Endothelial cell (in vitro differentiated cells): ENCODE results near the gene KCNE4. TPM values are rescaled to one million over a fixed set of nuclear protein-coding genes. Genes with fewer than 3 reads are reported as not detected.
"Not testable (repeated sequence)": the region's sequence is repeated elsewhere in the genome, so short reads cannot be mapped to it uniquely, and the experiment has no call there.

Experiments used
- DNase-seq: peaks from one replicate; pipeline ENCODE4 v3.0.0; 2021; ENCODE audit warnings: low spot score
- H3K27ac Mint-ChIP-seq: one replicate; pipeline ENCODE4 v1.8.0; 2021; ENCODE audit warnings: mixed read lengths, inconsistent platforms; ENCODE audit not compliant: unreplicated experiment
- H3K27me3 Mint-ChIP-seq: one replicate; pipeline ENCODE4 v1.8.0; 2021; ENCODE audit warnings: mild to moderate bottlenecking, moderate library complexity, mixed read lengths, inconsistent platforms; ENCODE audit not compliant: unreplicated experiment
- H3K36me3 Mint-ChIP-seq: one replicate; pipeline ENCODE4 v1.8.0; 2021; ENCODE audit warnings: mild to moderate bottlenecking, low read depth, mixed read lengths, inconsistent platforms; ENCODE audit not compliant: unreplicated experiment
- H3K4me1 Mint-ChIP-seq: one replicate; pipeline ENCODE4 v1.8.0; 2021; ENCODE audit warnings: mild to moderate bottlenecking, mixed read lengths, inconsistent platforms; ENCODE audit not compliant: unreplicated experiment
- H3K4me3 Mint-ChIP-seq: one replicate; pipeline ENCODE4 v1.8.0; 2021; ENCODE audit warnings: mild to moderate bottlenecking, mixed read lengths, inconsistent platforms; ENCODE audit not compliant: unreplicated experiment
- H3K9me3 Mint-ChIP-seq: one replicate; pipeline ENCODE4 v1.8.0; 2021; ENCODE audit warnings: mixed read lengths, inconsistent platforms; ENCODE audit not compliant: unreplicated experiment
- total RNA-seq: library from RNA; stranded (reverse); fragmentation: NEBNext Ultra II Directional; extraction: Animal tissue kit (Norgen Biotek cat#: 25700); gene quantifications from one replicate; pipeline ENCODE4 v1.2.1, GENCODE V29; 2021; ENCODE audit not compliant: unreplicated experiment
- TF ChIP-seq, protein P1 (sequence below): fragments of 200-600 bp; sonication (generic); IDR thresholded peaks from one replicate; pipeline ENCODE4 v1.5.0; 2021; ENCODE audit warnings: antibody characterized with exemption; ENCODE audit not compliant: unreplicated experiment

The KCNE4 gene
- total RNA-seq, 1 donor from 2014 or later = 0.46 TPM

DNA sequence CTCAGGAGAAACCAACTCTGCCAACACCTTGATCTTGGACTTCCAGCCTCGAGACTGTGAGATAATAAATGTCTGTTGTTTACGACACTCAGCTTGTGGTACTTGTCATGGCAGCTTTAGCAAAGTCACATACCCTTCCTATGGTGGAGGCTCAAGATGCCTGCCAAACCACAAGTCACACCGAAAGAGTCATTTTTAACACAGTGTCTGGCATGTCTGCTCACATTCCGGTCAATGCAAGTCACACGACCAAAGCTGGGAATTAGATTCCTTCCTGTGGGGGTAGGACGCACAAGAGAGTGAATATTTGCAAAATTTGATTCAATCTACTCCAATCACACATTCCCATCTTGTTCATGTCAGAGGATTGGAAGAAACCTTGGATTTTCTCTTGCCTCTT is 24.6 kb downstream of the KCNE4 start:
- Mint-ChIP-seq H3K27me3 (no peaks in the 10 kb centered on the region), H3K4me3 (no peak overlapping the region), H3K4me1 (no peaks in the 10 kb centered on the region), H3K27ac (no peak overlapping the region), H3K36me3 (no peaks in the 10 kb centered on the region), H3K9me3 (no peaks in the 10 kb centered on the region)
- TF ChIP-seq, protein P1, sequence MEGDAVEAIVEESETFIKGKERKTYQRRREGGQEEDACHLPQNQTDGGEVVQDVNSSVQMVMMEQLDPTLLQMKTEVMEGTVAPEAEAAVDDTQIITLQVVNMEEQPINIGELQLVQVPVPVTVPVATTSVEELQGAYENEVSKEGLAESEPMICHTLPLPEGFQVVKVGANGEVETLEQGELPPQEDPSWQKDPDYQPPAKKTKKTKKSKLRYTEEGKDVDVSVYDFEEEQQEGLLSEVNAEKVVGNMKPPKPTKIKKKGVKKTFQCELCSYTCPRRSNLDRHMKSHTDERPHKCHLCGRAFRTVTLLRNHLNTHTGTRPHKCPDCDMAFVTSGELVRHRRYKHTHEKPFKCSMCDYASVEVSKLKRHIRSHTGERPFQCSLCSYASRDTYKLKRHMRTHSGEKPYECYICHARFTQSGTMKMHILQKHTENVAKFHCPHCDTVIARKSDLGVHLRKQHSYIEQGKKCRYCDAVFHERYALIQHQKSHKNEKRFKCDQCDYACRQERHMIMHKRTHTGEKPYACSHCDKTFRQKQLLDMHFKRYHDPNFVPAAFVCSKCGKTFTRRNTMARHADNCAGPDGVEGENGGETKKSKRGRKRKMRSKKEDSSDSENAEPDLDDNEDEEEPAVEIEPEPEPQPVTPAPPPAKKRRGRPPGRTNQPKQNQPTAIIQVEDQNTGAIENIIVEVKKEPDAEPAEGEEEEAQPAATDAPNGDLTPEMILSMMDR = no peak
- no peak for DNase-seq

GRCh38 chr2:223078482-223078881 is 26.5 kb downstream of the KCNE4 start:
- DNase-seq = no peak
- H3K27me3 Mint-ChIP-seq = no peaks in the 10 kb centered on the region
- no peaks in the 10 kb centered on the region for H3K9me3 Mint-ChIP-seq
- H3K27ac Mint-ChIP-seq = no peak overlapping the region
- no peak overlapping the region for H3K4me3 Mint-ChIP-seq
- TF ChIP-seq, protein P1 = no peak
- H3K36me3 Mint-ChIP-seq = no peaks in the 10 kb centered on the region
- peaks cover under 1% of the 10 kb centered on the region for H3K4me1 Mint-ChIP-seq

DNA sequence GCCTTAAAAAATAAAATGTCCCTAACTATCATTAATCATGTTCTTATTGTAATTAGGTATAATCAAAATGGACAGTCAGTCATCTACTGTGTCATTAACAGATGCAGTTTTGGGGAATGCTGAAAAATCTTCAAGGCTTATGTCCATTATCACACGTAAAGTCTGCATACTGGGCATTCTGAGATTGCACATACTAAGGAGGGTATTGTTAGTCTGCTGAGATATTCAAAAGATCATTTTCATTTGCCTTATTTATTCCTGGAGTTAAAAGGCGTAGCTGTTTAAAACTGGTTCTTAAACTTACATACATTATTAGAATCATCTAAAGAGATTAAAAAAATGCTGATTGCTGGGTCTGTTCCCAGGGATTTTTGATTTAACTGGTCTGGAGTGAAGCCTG is 27.4 kb downstream of the KCNE4 start:
- H3K27me3 Mint-ChIP-seq = no peaks in the 10 kb centered on the region
- no peak overlapping the region for H3K27ac Mint-ChIP-seq
- no peak for DNase-seq
- no peaks in the 10 kb centered on the region for H3K9me3 Mint-ChIP-seq
- no peak overlapping the region for H3K4me3 Mint-ChIP-seq
- no peaks in the 10 kb centered on the region for H3K36me3 Mint-ChIP-seq
- TF ChIP-seq, protein P1 = no peak
- peaks cover 3% of the 10 kb centered on the region for H3K4me1 Mint-ChIP-seq

GRCh38 chr2:223079925-223080324 is 27.9 kb downstream of the KCNE4 start:
- no peak overlapping the region for H3K4me3 Mint-ChIP-seq
- no peaks in the 10 kb centered on the region for H3K27me3 Mint-ChIP-seq
- H3K4me1 Mint-ChIP-seq = peaks cover 3% of the 10 kb centered on the region
- no peaks in the 10 kb centered on the region for H3K36me3 Mint-ChIP-seq
- DNase-seq = no peak
- TF ChIP-seq, protein P1 = no peak
- H3K9me3 Mint-ChIP-seq = no peaks in the 10 kb centered on the region
- H3K27ac Mint-ChIP-seq = no peak overlapping the region

- not testable (repeated sequence) for DNase-seq
Observed at GRCh38 chr2:223080790-223081360, 28.9 kb downstream of the KCNE4 start.

More at GRCh38 chr2:223080790-223081360, 28.9 kb downstream of the KCNE4 start:
- not testable (repeated sequence) for H3K27ac Mint-ChIP-seq, H3K36me3 Mint-ChIP-seq, H3K27me3 Mint-ChIP-seq, H3K4me3 Mint-ChIP-seq, H3K4me1 Mint-ChIP-seq, H3K9me3 Mint-ChIP-seq
